PFSK-1 (cell line): ENCODE data around the gene SH2B3.
A peak's percentile ranks its signal among the peaks of the same experiment; 100 is the strongest.

Experiments
- FOXP2 ChIP-seq: optimal IDR thresholded peaks from 2 replicates; pipeline ENCODE3; 2011; ENCODE audit warnings: borderline replicate concordance, control low read depth, inconsistent platforms; ENCODE audit not compliant: insufficient read depth; ENCODE audit errors: extremely low read length, extremely low read depth
- POLR2AphosphoS5 ChIP-seq: IDR thresholded peaks from 2 replicates; pipeline ENCODE4 v1.6.1; 2012; ENCODE audit warnings: low read depth, mild to moderate bottlenecking, control low read depth, low read length, moderate library complexity
- REST ChIP-seq, 2 experiments: IDR thresholded peaks; 2 replicates each; pipeline versions ENCODE4 v1.6.1 to v1.8.0; 2011 to 2012; ENCODE audit warnings: low read depth in 2 of 2, low read length in 2 of 2, control low read depth in 1 of 2, inconsistent platforms in 1 of 2, mild to moderate bottlenecking in 1 of 2, moderate library complexity in 1 of 2; ENCODE audit not compliant: insufficient read depth in 1 of 2
- SIN3A ChIP-seq: IDR thresholded peaks from 2 replicates; pipeline ENCODE4 v1.6.1; 2012; ENCODE audit warnings: mild to moderate bottlenecking, low read length, moderate library complexity, borderline replicate concordance; ENCODE audit not compliant: insufficient read depth
- TAF1 ChIP-seq: IDR thresholded peaks from 2 replicates; pipeline ENCODE4 v1.6.1; 2012; ENCODE audit warnings: low read length, control low read depth, borderline replicate concordance; ENCODE audit not compliant: insufficient read depth

SH2B3 gene

DNA sequence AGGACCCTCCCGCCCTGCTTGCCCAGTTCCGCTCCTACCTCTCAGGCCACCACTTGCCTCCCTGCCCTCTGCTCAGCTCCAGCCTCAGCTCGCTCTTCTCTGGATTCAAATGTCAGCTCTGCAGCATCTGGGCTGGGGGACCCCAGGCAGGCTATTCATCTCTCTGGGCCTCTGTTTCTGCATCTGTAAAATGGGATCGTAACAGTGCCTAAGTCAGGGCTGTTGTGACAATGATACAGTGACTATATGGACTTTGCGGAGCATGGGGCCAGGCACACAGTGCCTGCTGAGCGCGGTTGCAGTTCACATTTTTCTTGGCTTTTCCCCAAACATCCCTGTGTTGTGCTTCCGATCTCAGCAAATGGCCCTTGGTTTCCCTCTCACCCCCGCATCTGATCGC, 39.6 kb upstream of the SH2B3 start:
- no peak for TF ChIP-seq REST (IDR thresholded peaks at IDR 0.05; ENCODE audit: insufficient read depth in 1 of 2, low read depth in 2 of 2, low read length in 2 of 2)
- TF ChIP-seq FOXP2: no peak
- no peak for TF ChIP-seq SIN3A
- TF ChIP-seq TAF1: no peak
- no peak for TF ChIP-seq POLR2AphosphoS5

- TF ChIP-seq SIN3A (no peak), TAF1 (no peak), REST (IDR thresholded peaks at IDR 0.05; ENCODE audit: insufficient read depth in 1 of 2, low read depth in 2 of 2, low read length in 2 of 2) (no peak), POLR2AphosphoS5 (no peak), FOXP2 (no peak)
Observed at GRCh38 chr12:111366583-111366982, 39.1 kb upstream of the SH2B3 start.

DNA sequence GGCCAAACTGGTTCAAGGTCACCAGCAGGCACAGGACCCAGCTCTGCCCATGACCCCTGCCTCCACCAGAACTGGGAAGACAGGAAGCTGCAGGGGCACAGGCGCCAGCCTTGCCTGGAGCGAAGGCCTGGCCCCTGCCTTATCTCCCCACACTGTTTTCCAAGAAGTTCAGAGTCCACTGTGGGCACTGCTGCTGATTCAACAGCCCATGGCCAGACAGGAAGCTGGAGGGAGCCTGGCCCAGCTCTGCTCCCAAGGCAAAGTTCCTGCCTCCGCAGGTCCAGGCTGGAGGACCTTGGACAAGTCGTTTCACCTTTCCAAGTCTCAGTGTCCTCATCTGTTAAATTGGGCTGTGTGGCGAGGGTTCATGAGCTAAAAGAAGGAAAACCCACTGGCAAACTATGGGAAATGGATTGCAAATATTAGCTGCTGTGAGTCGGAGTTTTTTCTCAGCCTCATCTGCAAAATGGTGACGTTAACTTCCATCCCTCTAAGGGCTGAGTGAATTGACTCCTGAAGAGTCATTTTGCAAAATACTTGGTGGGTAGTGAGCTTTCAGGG, 38.0 kb upstream of the SH2B3 start:
- TF ChIP-seq REST (IDR thresholded peaks at IDR 0.05; ENCODE audit: insufficient read depth in 1 of 2, low read depth in 2 of 2, low read length in 2 of 2) (no peak), FOXP2 (no peak), POLR2AphosphoS5 (no peak), TAF1 (no peak), SIN3A (no peak)

GRCh38 chr12:111368291-111368787, 37.4 kb upstream of the SH2B3 start:
- TF ChIP-seq FOXP2 (no peak), SIN3A (no peak), TAF1 (no peak), REST (IDR thresholded peaks at IDR 0.05; ENCODE audit: insufficient read depth in 1 of 2, low read depth in 2 of 2, low read length in 2 of 2) (no peak), POLR2AphosphoS5 (no peak)

DNA sequence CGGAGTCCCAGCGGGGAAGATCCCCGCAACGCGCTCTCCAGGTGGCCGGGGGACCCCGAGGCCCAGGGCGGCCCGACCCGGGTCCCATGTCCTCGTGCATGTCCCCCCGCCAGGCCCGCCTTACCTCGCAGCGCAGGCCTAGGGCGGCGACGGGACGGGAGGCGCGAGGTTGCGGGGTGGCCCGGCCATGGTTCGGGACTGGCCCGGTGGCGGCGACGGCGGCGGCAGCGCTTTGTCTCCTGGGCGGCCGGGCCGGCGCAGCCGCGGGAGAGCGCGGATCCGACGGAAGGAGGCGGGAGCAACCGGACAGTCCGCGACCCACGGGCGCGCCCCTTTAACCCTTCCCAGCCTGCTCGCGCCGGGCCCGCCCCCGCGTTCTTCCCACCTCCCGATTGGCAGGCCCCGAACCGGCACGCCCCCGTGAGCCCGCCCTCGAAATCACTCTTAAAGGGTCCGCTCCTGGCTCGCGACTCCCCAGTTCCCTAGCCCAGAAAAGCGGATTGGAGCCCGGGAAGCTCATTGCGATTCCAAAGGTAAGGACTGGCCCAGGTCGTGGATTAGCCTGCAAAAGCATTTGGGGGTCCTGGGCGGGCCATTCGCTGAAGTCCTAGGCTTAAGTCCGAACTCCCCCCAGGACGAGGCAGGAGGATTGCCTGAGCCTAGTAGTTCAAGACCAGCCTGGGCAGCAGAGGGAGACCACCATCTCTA, 36.8 kb upstream of the SH2B3 start, which contains the start of gene PHETA1:
TSS of gene PHETA1 (minus strand) at position 308 of the 708 bp plus-strand sequence. CDS start 5,668 bp downstream, outside the sequence.
- TF ChIP-seq POLR2AphosphoS5 (peak; percentile 47), FOXP2 (peak; percentile 67), SIN3A (no peak)
